Skeletal muscle satellite cell (primary cell): ENCODE results near the gene DNAH7.
A peak's percentile ranks its signal among the peaks of the same experiment; 100 is the strongest.

Experiments
- H3K27me3 ChIP-seq: 2 replicates; pipeline ENCODE4 v1.7.0; 2013; ENCODE audit warnings: low read length; ENCODE audit not compliant: control insufficient read depth, insufficient read depth
- H3K36me3 ChIP-seq: 2 replicates; pipeline ENCODE4 v1.7.0; 2013; ENCODE audit warnings: mild to moderate bottlenecking, control low read depth, low read length; ENCODE audit not compliant: insufficient read depth
- H3K4me1 ChIP-seq: 2 replicates; pipeline ENCODE4 v1.7.0; 2013; ENCODE audit warnings: low read length; ENCODE audit not compliant: control insufficient read depth, insufficient read depth
- H3K4me2 ChIP-seq: 2 replicates; pipeline ENCODE4 v1.7.0; 2013; ENCODE audit warnings: mild to moderate bottlenecking, low read length
- H3K4me3 ChIP-seq: 2 replicates; pipeline ENCODE4 v1.7.0; 2013; ENCODE audit warnings: low read length
- H3K9ac ChIP-seq: 2 replicates; pipeline ENCODE4 v1.7.0; 2013; ENCODE audit warnings: mild to moderate bottlenecking, low read depth, low read length, moderate library complexity
- H3K9me3 ChIP-seq: replicated peaks from 2 replicates; pipeline ENCODE4 v1.7.0; 2013; ENCODE audit warnings: mild to moderate bottlenecking, control low read depth, low read length

Gene DNAH7

DNA sequence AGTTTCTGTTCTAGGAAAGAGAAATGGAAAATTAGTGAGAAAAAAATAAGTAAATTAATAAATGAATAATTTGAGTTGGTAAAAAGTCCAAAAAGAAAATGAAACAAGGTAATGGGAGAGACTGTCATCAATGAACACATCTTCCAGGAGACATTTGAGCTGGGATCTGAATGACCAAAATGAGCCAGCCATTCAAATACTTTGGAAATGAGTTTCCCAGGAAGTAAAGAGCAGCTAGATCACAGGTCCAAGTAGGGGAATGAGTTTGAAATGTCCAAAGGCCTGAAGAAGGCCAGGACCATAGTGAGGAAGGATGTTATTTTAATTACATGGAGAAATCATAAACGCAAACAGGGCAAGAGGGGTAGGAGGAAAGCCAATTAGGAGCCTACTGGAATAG is 6.6 kb upstream of the DNAH7 start:
- Histone ChIP-seq H3K4me1 (peaks cover 16% of the 10 kb centered on the region), H3K9ac (no peak overlapping the region), H3K36me3 (no peaks in the 10 kb centered on the region), H3K4me3 (no peak overlapping the region), H3K9me3 (no peaks in the 10 kb centered on the region), H3K27me3 (no peaks in the 10 kb centered on the region), H3K4me2 (no peak overlapping the region)

DNA sequence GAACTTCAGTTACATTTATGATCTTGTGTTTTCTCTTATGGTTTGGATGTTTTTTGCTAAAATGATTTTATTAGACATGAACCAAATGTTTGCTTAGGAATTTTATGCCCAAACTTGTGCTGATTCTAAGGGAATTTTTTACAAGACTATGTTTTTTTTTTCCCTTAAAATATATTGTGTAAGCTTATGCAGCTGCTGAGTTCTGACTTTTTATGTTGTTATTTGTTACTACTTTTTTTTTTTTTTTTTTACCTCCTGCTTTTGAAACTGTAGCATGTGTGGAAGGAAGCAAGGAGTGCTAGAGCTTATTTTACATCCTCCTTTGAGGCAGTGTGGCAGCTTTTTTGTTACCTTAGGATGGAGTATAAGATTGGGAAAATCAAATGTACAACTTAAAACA is 6.0 kb upstream of the DNAH7 start:
- no peak overlapping the region for H3K4me3 ChIP-seq
- no peak overlapping the region for H3K9ac ChIP-seq
- no peaks in the 10 kb centered on the region for H3K9me3 ChIP-seq
- H3K36me3 ChIP-seq: no peaks in the 10 kb centered on the region
- no peaks in the 10 kb centered on the region for H3K27me3 ChIP-seq
- H3K4me2 ChIP-seq: no peak overlapping the region
- peaks cover 16% of the 10 kb centered on the region for H3K4me1 ChIP-seq

DNA sequence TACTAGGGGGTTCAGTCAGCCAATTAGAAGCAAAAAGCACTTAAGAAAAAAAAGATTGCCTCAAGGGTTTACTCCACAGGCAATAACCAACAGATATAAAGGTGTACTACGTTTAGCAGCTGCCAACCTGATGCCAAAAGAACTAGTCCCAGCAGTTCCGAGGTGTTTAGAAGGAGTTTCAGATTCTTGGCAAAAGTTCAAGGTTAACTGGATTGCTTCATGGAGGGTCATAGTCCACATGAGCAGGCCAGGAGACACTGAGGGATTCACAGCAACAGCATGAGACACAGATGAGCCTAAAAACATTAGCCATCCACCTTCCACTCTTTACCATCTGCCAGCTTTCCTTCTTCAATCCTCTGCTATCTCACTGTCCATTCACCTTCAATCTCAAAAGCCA is 4.9 kb upstream of the DNAH7 start:
- H3K4me1 ChIP-seq: peaks cover 22% of the 10 kb centered on the region
- H3K4me3 ChIP-seq: no peak overlapping the region
- no peaks in the 10 kb centered on the region for H3K9me3 ChIP-seq
- no peak overlapping the region for H3K9ac ChIP-seq
- H3K36me3 ChIP-seq: no peaks in the 10 kb centered on the region
- no peak overlapping the region for H3K4me2 ChIP-seq
- no peaks in the 10 kb centered on the region for H3K27me3 ChIP-seq

DNA sequence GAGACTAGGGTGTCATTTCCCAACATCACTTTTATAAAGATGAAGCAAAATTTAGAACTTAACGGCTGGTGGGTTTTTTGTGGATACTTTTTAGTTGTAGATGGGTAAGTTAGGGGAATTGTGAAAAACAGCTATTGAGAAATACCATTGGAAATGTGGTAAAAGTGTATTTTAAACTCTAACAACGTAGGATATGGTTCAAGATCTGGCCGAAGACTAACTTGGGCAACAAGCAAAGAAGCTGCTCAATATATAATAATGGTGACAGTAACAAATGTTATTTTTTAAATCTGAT is 1.6 kb downstream of the DNAH7 start:
- no peaks in the 10 kb centered on the region for H3K9me3 ChIP-seq
- H3K27me3 ChIP-seq: no peaks in the 10 kb centered on the region
- peaks cover 6% of the 10 kb centered on the region for H3K4me1 ChIP-seq
- H3K9ac ChIP-seq: no peak overlapping the region
- H3K36me3 ChIP-seq: no peaks in the 10 kb centered on the region
- H3K4me3 ChIP-seq: no peak overlapping the region
- peak overlapping the region; percentile 27 for H3K4me2 ChIP-seq

DNA sequence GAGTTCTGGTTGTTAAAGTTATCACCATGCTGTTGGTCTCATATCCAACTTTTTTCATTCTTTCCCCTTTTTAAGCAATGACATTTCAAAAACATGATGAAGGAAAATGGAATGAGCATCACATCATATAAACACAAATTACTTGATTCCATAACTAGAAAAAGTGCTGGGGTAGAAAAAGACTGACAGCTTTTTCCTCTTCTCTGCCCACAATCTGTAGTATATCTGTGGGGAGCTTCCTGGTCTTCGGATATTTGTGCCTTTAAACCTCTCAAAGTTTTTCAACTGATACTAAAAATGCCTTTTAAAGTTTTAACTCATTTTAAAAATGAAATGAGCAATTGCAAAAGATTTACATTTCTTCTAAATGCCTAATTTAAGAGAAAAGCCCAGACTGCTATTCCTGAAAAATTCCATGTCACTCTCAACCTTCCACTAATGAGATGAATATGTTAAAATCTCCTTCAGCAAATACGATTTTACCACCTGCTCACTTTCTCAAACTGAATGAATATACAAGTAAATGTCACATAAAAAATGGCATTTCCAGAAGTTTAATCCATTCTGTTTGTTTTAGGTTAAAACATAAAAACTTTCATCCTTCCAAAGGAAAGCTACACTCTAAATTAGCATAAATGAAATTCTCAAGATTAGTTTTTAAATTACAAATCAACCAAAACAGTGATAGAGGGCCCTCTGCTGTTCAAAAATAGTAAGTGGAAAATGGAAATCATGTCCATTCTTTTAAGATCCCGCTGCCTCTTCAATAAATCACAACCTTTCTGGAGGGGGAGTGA is 2.1 kb downstream of the DNAH7 start:
- H3K9me3 ChIP-seq: no peaks in the 10 kb centered on the region
- H3K4me3 ChIP-seq: no peak overlapping the region
- no peak overlapping the region for H3K9ac ChIP-seq
- no peaks in the 10 kb centered on the region for H3K36me3 ChIP-seq
- H3K27me3 ChIP-seq: no peaks in the 10 kb centered on the region
- peaks cover 6% of the 10 kb centered on the region for H3K4me1 ChIP-seq
- peak overlapping the region; percentile 27 for H3K4me2 ChIP-seq

DNA sequence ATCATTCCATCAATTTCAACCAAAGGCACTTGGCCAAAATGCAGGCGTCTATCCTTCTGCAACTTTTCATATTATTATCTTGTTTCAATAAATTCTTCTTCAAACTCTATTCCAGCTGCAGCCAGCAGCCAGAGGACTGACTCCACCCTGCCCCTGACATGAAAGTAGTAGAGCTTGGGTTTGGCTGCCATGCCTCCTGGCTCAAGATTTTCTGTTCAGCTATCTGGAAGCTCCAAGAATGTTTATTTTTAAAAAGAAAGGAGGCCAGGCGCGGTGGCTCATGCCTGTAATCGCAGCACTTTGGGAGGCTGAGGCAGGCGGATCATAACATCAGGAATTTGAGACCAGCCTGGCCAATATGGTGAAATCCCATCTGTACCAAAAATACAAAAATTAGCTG is 4.9 kb downstream of the DNAH7 start:
- Histone ChIP-seq H3K27me3 (no peaks in the 10 kb centered on the region), H3K36me3 (no peaks in the 10 kb centered on the region), H3K9me3 (no peaks in the 10 kb centered on the region), H3K4me1 (no peaks in the 10 kb centered on the region), H3K9ac (no peak overlapping the region), H3K4me2 (no peak overlapping the region), H3K4me3 (no peak overlapping the region)

DNA sequence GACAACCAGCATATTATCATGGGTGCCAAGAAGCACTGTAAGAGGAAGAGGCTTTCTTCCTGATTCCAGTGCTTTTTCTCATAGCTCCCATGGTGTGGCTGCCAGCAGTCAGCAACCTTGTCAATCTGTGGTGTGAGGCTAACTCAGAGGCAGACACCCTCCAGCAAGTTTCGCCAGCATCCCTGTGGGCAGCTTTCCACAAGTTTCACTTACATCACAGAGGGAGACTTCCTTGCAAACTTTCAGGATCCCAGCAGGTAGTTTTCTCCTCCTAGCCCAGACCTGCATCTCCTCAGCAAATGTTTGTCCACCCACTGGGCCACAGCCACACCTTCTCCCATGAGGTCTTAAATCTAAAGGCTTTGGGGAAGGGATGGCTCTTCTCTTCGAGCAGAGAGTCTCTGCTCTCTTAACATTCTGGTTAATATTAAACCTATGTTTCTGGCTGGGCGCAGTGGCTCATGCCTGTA is 9.1 kb downstream of the DNAH7 start:
- Histone ChIP-seq H3K9me3 (no peaks in the 10 kb centered on the region), H3K4me1 (no peaks in the 10 kb centered on the region), H3K4me3 (no peak overlapping the region), H3K27me3 (no peaks in the 10 kb centered on the region), H3K36me3 (no peaks in the 10 kb centered on the region), H3K9ac (no peak overlapping the region), H3K4me2 (no peak overlapping the region)

DNA sequence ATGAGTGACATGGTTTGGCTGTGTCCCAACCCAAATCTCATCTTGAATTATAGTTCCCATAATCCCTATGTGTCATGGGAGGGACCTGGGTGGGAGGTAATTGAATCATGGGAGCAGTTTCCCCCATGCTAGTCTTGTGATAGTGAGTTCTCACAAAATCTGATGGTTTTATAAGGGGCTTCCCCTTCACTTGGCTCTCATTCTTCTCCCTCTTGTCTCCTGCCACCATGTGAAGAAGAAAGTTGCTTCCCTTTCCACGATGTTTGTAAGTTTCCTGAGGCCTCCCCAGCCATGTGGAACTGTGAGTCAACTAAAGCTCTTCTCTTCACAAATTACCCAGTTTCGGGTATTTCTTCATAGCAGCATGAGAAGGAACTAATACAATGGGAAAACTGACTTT is 14.0 kb downstream of the DNAH7 start:
- H3K27me3 ChIP-seq: no peaks in the 10 kb centered on the region
- H3K9me3 ChIP-seq: no peaks in the 10 kb centered on the region
- no peaks in the 10 kb centered on the region for H3K36me3 ChIP-seq
- H3K4me1 ChIP-seq: no peaks in the 10 kb centered on the region
- no peak overlapping the region for H3K4me3 ChIP-seq
- no peak overlapping the region for H3K9ac ChIP-seq
- no peak overlapping the region for H3K4me2 ChIP-seq

DNA sequence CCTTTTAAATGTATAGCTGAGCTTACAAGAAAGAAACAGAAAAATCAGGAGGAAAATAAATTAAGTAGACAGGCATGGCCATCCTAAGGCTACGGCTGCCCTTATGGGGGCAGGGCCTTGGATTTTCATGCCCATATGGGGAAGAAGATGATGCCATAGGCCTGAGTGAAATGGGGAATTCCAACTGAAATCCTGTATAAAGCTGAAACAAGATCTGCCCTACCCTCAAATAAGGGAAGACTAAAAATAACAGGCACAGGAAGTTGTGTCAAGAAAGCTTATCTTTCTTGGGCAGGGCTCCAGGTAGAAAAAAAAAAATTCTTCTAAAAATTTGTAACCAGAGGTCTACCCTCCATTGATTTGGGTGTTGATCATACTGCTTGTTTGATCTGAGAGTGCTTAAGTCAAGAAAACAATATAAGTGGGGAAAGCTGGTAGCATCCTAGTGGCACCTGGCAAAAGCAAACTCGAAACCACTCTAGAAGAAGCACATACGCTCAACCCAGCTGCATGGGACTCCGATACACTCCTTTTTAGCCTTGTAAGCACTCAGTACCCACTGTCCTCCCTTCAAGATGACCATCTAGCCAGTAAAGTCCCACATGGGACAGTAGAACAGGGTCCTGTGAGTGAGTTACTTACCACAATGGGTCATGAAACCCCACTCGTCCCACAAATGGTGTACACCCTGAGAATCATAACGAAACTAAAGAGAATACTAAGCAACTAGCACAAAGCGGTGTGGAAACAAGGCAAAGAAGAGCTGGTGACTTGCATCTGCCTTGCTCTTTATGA is 22.3 kb downstream of the DNAH7 start:
- no peaks in the 10 kb centered on the region for H3K27me3 ChIP-seq
- H3K4me1 ChIP-seq: no peaks in the 10 kb centered on the region
- no peak overlapping the region for H3K4me2 ChIP-seq
- H3K9ac ChIP-seq: no peak overlapping the region
- H3K9me3 ChIP-seq: no peaks in the 10 kb centered on the region
- H3K36me3 ChIP-seq: no peaks in the 10 kb centered on the region
- H3K4me3 ChIP-seq: no peak overlapping the region

DNA sequence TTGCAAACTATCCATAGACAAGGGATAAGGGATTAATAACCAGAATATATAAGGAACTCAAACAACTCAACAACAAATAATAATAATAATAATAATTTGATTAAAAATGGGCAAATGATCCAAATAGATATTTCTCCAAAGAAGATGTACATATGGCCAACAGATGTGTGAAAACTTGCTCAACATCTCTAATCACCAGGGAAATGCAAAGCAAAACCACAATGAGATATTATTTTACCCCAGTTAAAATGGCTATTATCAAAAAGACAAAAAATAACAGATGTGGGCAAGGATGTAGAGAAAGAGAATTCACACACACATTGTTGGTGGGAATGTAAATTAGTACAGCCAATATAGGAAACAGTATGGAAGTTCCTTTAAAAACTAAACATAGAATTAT is 26.9 kb downstream of the DNAH7 start:
- H3K36me3 ChIP-seq: no peaks in the 10 kb centered on the region
- no peak overlapping the region for H3K4me3 ChIP-seq
- H3K9me3 ChIP-seq: no peaks in the 10 kb centered on the region
- no peak overlapping the region for H3K4me2 ChIP-seq
- H3K4me1 ChIP-seq: no peaks in the 10 kb centered on the region
- H3K27me3 ChIP-seq: no peaks in the 10 kb centered on the region
- no peak overlapping the region for H3K9ac ChIP-seq

DNA sequence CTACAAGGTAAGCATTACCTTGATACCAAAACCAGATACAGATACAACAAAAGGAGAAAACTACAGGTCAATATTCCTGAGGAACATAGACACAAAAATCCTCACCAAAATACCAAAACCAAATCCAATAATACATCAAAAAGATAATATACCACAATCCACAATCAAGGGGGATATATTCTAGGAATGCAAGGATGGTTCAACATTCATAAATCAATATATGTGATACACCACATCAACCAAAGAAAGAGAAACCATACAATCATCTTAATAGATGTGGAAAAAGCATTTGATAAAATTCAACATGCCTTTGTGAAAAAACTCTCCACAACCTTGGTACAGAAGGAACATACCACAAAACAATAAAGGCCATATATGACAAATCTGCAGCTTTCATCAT is 28.4 kb downstream of the DNAH7 start:
- Histone ChIP-seq H3K4me1 (no peaks in the 10 kb centered on the region), H3K36me3 (no peaks in the 10 kb centered on the region), H3K9ac (no peak overlapping the region), H3K27me3 (no peaks in the 10 kb centered on the region), H3K4me3 (no peak overlapping the region), H3K9me3 (no peaks in the 10 kb centered on the region), H3K4me2 (no peak overlapping the region)

DNA sequence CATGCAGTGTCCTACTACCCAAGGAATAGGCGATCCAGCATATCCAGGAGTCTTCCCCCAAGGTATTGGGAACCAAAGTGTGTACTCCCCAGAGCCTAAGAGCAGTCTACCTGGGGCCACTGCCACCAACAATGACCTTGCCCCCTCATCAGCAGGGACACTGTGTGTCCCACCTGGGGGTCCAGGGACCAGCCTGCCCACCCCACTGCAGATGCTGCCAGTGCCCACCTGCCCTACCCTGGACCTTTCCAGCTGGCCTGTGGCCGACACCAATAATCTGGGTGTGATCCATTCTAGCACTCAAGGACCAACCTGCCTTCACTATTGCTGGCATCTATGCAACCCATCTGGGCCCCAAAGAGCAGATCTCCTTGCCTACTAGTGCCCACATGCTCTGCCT is 32.2 kb downstream of the DNAH7 start:
- Histone ChIP-seq H3K27me3 (no peaks in the 10 kb centered on the region), H3K4me1 (no peaks in the 10 kb centered on the region), H3K9ac (no peak overlapping the region), H3K4me2 (no peak overlapping the region), H3K9me3 (no peaks in the 10 kb centered on the region), H3K36me3 (no peaks in the 10 kb centered on the region), H3K4me3 (no peak overlapping the region)
